Nephron progenitor cell (in vitro differentiated cells): ENCODE results near the gene CRKL.
"Not testable (repeated sequence)": the region's sequence is repeated elsewhere in the genome, so short reads cannot be mapped to it uniquely, and the experiment has no call there.

ENCODE experiments used
- DNase-seq: peaks from one replicate; pipeline ENCODE4 v3.0.0; 2021
- H3K27ac Mint-ChIP-seq: 2 replicates; pipeline ENCODE4 v1.8.0; 2021; ENCODE audit warnings: mild to moderate bottlenecking, moderate library complexity, mixed read lengths
- H3K27me3 Mint-ChIP-seq: 2 replicates; pipeline ENCODE4 v1.8.0; 2021; ENCODE audit warnings: mild to moderate bottlenecking, low read depth, mixed read lengths; ENCODE audit not compliant: poor library complexity
- H3K36me3 Mint-ChIP-seq: 2 replicates; pipeline ENCODE4 v1.8.0; 2021; ENCODE audit warnings: low read depth, mixed read lengths
- H3K4me1 Mint-ChIP-seq: 2 replicates; pipeline ENCODE4 v1.8.0; 2021; ENCODE audit warnings: mixed read lengths
- H3K4me3 Mint-ChIP-seq: 2 replicates; pipeline ENCODE4 v1.8.0; 2021; ENCODE audit warnings: mild to moderate bottlenecking, moderate library complexity, mixed read lengths
- H3K9me3 Mint-ChIP-seq: 2 replicates; pipeline ENCODE4 v1.8.0; 2021; ENCODE audit warnings: mild to moderate bottlenecking, moderate library complexity, mixed read lengths
- CTCF ChIP-seq: fragments of 200-600 bp; sonication (generic); IDR thresholded peaks from 2 replicates; pipeline ENCODE4 v1.5.0; 2021; ENCODE audit warnings: antibody characterized with exemption

Gene CRKL

GRCh38 chr22:20966883-20967696 lies 49.9 kb downstream of the CRKL start, which contains the start of gene AIFM3:
Gene AIFM3 (plus strand): TSS chr22:20967255. CDS start chr22:20967945, 690 bp downstream.
- Mint-ChIP-seq H3K27ac (no peak within 1 kb of the TSS), H3K36me3 (no peaks in the 10 kb centered on the region), H3K4me1 (peaks cover 31% of the 10 kb centered on the region), H3K27me3 (peaks cover 51% of the 10 kb centered on the region), H3K9me3 (no peaks in the 10 kb centered on the region), H3K4me3 (no peak within 1 kb of the TSS)
- DNase-seq, result no peak
- no peak for TF ChIP-seq CTCF

GRCh38 chr22:20967697-20968211 lies 50.5 kb downstream of the CRKL start:
- H3K4me1 Mint-ChIP-seq, result peaks cover 38% of the 10 kb centered on the region
- TF ChIP-seq CTCF, result no peak
- no peak overlapping the region for H3K4me3 Mint-ChIP-seq
- H3K27ac Mint-ChIP-seq, result no peak overlapping the region
- no peaks in the 10 kb centered on the region for H3K9me3 Mint-ChIP-seq
- H3K36me3 Mint-ChIP-seq, result no peaks in the 10 kb centered on the region
- DNase-seq, result peak; percentile 20
- H3K27me3 Mint-ChIP-seq, result peaks cover 49% of the 10 kb centered on the region

GRCh38 chr22:20968281-20968977 lies 51.2 kb downstream of the CRKL start:
- Mint-ChIP-seq H3K27me3 (peaks cover 43% of the 10 kb centered on the region), H3K27ac (no peak overlapping the region), H3K4me3 (no peak overlapping the region), H3K4me1 (peaks cover 38% of the 10 kb centered on the region), H3K36me3 (no peaks in the 10 kb centered on the region), H3K9me3 (no peaks in the 10 kb centered on the region)
- no peak for TF ChIP-seq CTCF
- no peak for DNase-seq

DNA sequence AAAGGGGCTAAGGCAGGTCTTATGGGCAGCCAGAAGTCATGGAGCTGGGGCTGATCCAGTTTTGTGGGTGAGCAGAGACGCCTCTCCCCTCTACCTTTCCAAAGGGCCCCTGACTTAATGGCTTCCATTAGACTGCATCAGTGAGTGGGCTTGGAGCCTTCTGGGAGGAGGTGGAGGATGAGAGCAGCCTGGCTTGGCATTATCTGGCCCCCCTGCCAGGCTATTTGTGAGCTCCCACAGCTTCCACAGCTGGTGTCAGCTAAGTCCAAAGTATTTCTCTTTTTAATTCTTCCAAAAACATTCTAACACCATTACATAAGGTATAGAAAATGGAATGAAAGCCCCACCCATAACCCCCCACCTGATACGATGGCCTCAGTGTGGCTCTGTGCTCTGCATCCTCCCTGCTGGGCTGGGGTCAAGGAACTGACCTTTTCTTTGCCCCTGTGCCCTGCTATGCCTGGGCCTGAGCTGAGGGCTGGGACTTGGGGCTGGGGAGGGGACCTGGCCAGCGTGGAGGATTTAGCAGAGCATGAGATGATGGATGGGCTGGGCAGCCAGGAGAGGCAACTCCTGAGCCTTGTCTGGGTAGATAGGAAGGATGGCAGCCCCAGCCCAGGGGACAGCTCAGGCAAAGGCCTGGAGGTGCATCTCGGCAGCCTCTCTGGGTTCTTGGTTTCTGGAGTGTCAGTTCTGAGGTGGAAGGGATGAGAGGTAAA lies 53.9 kb downstream of the CRKL start:
- peak; percentile 53 for DNase-seq
- no peaks in the 10 kb centered on the region for H3K36me3 Mint-ChIP-seq
- TF ChIP-seq CTCF, result no peak
- H3K27ac Mint-ChIP-seq, result no peak overlapping the region
- H3K4me1 Mint-ChIP-seq, result peaks cover 32% of the 10 kb centered on the region
- peaks cover 30% of the 10 kb centered on the region for H3K27me3 Mint-ChIP-seq
- no peak overlapping the region for H3K4me3 Mint-ChIP-seq
- H3K9me3 Mint-ChIP-seq, result no peaks in the 10 kb centered on the region

GRCh38 chr22:20972014-20972694 lies 54.9 kb downstream of the CRKL start:
- not testable (repeated sequence) for H3K9me3 Mint-ChIP-seq, H3K27ac Mint-ChIP-seq, DNase-seq, H3K36me3 Mint-ChIP-seq, H3K4me3 Mint-ChIP-seq
- peaks cover 32% of the 10 kb centered on the region for H3K4me1 Mint-ChIP-seq
- H3K27me3 Mint-ChIP-seq, result peaks cover 31% of the 10 kb centered on the region
